Right cardiac atrium (tissue), 5 donors: ENCODE results near the gene KCNC3. TPM values are rescaled to one million over a fixed set of nuclear protein-coding genes. Genes with fewer than 3 reads are reported as not detected.

Experiments
- ATAC-seq, 2 donors: fragments of 200-7000 bp; cut with Tn5 transposase; one replicate each; pipeline versions ENCODE4 v1.8.0 to v1.9.1; 2020; ENCODE audit warnings: moderate library complexity in 2 of 2, mild to moderate bottlenecking in 1 of 2
- DNase-seq, 3 donors: peaks; one replicate each; pipeline ENCODE4 v3.0.0-alpha.2; 2020
- H3K27ac ChIP-seq: one replicate; pipeline ENCODE4 v1.5.1; 2013; ENCODE audit warnings: mild to moderate bottlenecking, low read length, control low read depth, moderate library complexity
- H3K27me3 ChIP-seq: one replicate; pipeline ENCODE4 v1.6.1; 2013; ENCODE audit not compliant: control insufficient read depth, insufficient read depth
- H3K4me1 ChIP-seq: one replicate; pipeline ENCODE4 v1.6.1; 2013; ENCODE audit warnings: low read length; ENCODE audit not compliant: control insufficient read depth, insufficient read depth
- H3K4me3 ChIP-seq: one replicate; pipeline ENCODE4 v1.5.1; 2013; ENCODE audit warnings: low read length, control low read depth
- H3K9me3 ChIP-seq: one replicate; pipeline ENCODE4 v1.6.1; 2013; ENCODE audit warnings: low read length; ENCODE audit not compliant: control insufficient read depth
- WGBS: extraction: QIAGEN DNeasy Blood & Tissue Kit; methylation state at CpG from one replicate; pipeline ENCODE4 v1.1.7; 2013; 5-methylcytosine and 5-hydroxymethylcytosine counted together
- intact Hi-C, 4 donors: fragments of 100-400 bp; cut with DNase I; formaldehyde crosslinking; loops; one replicate each; pipeline versions ENCODE4 v1.11.0 to v1.14.0; 2022 to 2023
- long read RNA-seq, 4 donors: library from polyadenylated mRNA; unstranded; transcript quantifications; one replicate each; pipeline ENCODE4 v2.0.0, GENCODE V29; 2020 to 2021
- polyA plus RNA-seq: library from polyadenylated mRNA; stranded (reverse); fragments of 200-250 nt; gene quantifications from one replicate; pipeline ENCODE4 v1.2.3, GENCODE V29; 2013
- total RNA-seq, 4 donors: library from RNA; stranded (reverse); fragmentation: NEBNext Ultra II Directional; extraction: Animal tissue kit (Norgen Biotek cat#: 25700); gene quantifications; one replicate each; pipeline ENCODE4 v1.2.1, GENCODE V29; 2021
- donor health status: healthy with polysubstance abuse.
- donor health status: DM: no; HTN: yes; CAD: no.
- donor health status: DM: no; HTN: no; CAD: no.
- donor health status: DM: no; HTN: yes; CAD: no; lungs with severe emphysema.
- donor health status: DM: yes; HTN: yes; CAD: no.

Gene KCNC3
- 1 to 10 TPM; 3.0 to 6.1 (median 4.9) TPM for total RNA-seq
- 3.3 TPM for polyA plus RNA-seq
- long read RNA-seq, donor 1, partial matches to known transcripts: 0 of 1 reads
- long read RNA-seq, donor 1, other reads (novel, unspliced or antisense): 1 of 1 reads
- long read RNA-seq, donor 2, partial matches to known transcripts: 0 of 1 reads
- long read RNA-seq, donor 2, other reads (novel, unspliced or antisense): 1 of 1 reads
- long read RNA-seq, donor 3: 0 reads
- long read RNA-seq, donor 4, partial matches to known transcripts: 0 of 1 reads
- long read RNA-seq, donor 4, other reads (novel, unspliced or antisense): 1 of 1 reads

DNA sequence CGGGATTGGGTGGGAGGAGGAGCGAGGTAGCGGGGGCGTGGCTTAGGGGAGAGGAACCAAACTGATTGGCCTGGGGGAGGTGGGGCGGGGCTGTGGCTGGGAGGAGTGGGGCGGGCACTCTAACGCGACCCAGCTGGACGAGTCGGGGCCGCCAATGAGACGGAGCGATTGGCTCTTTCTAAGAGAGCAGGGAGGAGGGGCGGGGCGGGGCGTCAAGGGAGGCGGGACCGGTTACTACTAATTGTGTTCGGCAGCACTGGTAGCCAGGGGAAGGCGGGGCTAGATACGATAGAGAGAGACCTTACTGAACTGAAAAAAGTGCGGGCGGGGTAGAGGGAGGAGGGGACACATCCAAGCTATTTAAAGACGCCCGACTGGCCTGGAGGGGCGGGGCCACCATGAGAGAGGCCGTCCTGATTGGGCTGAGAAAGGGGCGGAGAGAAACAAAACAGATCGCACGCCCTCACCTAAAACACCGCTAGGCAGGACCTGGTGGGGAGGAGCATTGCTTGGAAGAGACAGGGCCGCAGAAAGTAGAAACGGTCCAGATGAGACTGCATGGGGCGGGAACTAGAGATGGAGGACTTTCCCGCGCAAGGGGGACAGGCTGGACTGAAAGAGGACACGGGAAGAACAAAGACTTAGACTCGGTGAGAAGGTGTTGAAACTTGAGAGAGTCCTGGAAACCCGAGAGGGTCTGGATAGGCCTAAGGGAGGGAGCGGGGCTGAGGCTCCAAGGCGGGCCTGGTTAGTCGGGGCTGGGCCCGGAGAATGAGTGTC is at the start of gene KCNC3:
KCNC3 (minus strand) TSS at position 232 of the 780 bp plus-strand sequence. CDS start 295 bp downstream, outside the sequence.
- peak within 1 kb of the TSS; percentile 61 for H3K4me3 ChIP-seq
- H3K9me3 ChIP-seq: no peaks in the 10 kb centered on the region
- ATAC-seq (peak; percentile 88 to 90), DNase-seq (peak; percentile 99 to 100 (median 100))
- peak within 1 kb of the TSS; percentile 53 for H3K27ac ChIP-seq
- intact Hi-C loops: no loop called here
- 1% methylated on average over 43 of the region's 43 CpGs for WGBS
- no peaks in the 10 kb centered on the region for H3K27me3 ChIP-seq
- peaks cover 3% of the 10 kb centered on the region for H3K4me1 ChIP-seq

DNA sequence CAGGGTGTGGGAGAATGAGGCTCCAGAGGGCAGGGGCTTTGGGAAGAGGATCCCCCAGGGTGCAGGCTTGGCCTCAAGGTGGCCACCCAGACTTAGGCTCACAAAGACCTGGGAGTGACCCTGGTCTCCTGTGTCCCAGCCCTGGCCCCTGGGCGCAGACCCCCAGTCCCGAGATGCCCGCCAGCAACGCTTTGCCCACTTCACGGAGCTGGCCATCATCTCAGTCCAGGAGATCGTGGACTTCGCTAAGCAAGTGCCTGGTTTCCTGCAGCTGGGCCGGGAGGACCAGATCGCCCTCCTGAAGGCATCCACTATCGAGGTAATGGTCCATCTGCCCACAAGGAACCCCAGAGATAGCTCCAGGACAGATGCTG is 49.7 kb upstream of the KCNC3 start:
- DNase-seq (no peak), ATAC-seq (no peak)
- intact Hi-C loops: no loop called here
- no peak overlapping the region for H3K27ac ChIP-seq
- no peaks in the 10 kb centered on the region for H3K27me3 ChIP-seq
- no peak overlapping the region for H3K4me3 ChIP-seq
- no peaks in the 10 kb centered on the region for H3K9me3 ChIP-seq
- no peaks in the 10 kb centered on the region for H3K4me1 ChIP-seq
- WGBS: 92% methylated on average over 10 of the region's 10 CpGs

DNA sequence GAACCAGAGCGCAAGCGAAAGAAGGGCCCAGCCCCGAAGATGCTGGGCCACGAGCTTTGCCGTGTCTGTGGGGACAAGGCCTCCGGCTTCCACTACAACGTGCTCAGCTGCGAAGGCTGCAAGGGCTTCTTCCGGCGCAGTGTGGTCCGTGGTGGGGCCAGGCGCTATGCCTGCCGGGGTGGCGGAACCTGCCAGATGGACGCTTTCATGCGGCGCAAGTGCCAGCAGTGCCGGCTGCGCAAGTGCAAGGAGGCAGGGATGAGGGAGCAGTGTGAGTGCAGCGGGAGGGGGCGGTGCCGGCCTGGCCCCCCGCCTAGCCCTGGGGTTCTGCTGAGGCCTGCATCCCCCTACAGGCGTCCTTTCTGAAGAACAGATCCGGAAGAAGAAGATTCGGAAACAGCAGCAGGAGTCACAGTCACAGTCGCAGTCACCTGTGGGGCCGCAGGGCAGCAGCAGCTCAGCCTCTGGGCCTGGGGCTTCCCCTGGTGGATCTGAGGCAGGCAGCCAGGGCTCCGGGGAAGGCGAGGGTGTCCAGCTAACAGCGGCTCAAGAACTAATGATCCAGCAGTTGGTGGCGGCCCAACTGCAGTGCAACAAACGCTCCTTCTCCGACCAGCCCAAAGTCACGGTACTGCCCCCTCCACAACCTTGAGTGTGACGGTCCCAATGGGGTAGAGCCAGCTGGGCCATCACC is 49.1 kb upstream of the KCNC3 start:
- no peaks in the 10 kb centered on the region for H3K4me1 ChIP-seq
- intact Hi-C loops: no loop called here
- ATAC-seq (no peak), DNase-seq (peak in 2 of 3 donors; percentile 60 to 67)
- H3K27ac ChIP-seq: no peak overlapping the region
- 95% methylated on average over 36 of the region's 36 CpGs for WGBS
- no peaks in the 10 kb centered on the region for H3K27me3 ChIP-seq
- H3K9me3 ChIP-seq: no peaks in the 10 kb centered on the region
- no peak overlapping the region for H3K4me3 ChIP-seq

DNA sequence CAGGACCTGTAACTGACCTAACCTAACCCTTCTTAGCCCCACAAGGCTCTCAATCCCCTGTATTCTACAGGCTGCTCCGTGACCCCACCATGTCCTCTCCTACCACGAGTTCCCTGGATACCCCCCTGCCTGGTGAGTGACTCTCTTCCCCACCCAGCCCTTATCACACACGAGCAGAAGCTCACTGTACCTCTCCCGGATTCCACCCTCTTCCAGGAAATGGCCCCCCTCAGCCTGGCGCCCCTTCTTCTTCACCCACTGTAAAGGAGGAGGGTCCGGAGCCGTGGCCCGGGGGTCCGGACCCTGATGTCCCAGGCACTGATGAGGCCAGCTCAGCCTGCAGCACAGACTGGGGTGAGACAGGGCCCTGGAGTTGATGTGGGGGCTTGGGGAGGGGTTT is 48.3 kb upstream of the KCNC3 start:
- no peak for ATAC-seq
- Histone ChIP-seq H3K9me3 (no peaks in the 10 kb centered on the region), H3K4me1 (no peaks in the 10 kb centered on the region), H3K27me3 (no peaks in the 10 kb centered on the region), H3K4me3 (no peak overlapping the region), H3K27ac (no peak overlapping the region)
- intact Hi-C loops: no loop called here
- WGBS: 67% methylated on average over 9 of the region's 9 CpGs
- DNase-seq: no peak

GRCh38 chr19:50377051-50377461 is 47.9 kb upstream of the KCNC3 start:
- DNase-seq: peak in 2 of 3 donors; percentile 72 to 82
- intact Hi-C loops: no loop called here

DNA sequence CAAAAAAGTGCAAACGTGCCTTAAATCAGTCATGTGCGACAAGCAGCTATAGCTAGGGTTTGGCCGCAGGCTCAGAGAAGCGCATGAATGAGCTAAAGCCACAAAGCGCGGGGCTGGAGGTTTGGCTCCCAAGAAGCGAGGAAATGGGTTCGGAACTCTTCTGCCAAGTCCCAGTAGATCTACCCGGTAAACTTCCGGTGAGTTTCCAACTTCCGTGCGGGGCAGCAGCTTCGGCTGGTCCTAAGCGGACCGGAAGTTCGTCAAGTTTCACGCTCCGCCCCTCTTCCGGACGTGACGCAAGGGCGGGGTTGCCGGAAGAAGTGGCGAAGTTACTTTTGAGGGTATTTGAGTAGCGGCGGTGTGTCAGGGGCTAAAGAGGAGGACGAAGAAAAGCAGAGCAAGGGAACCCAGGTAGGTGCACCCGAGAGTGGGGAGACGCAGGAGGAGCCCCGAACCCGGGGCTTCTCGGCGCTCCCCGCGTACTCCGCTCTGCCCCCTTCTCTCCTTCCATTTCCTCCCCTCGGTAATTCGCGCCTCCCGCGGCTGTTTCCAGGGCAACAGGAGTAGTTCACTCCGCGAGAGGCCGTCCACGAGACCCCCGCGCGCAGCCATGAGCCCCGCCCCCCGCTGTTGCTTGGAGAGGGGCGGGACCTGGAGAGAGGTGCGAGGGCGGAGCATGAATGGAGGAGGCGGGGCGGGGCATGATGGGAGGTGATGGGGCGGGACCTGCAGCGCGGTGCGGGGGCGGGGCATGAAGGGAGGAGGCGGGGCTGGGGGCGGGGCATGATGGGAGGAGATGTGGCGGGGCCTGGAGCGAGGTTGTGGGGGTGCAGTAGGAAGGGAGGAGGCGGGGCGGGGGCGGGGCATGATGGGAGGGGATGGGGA is 47.2 kb upstream of the KCNC3 start, which contains the start of gene NR1H2:
NR1H2 (plus strand) TSS at position 292 of the 885 bp plus-strand sequence. CDS start 1,149 bp downstream, outside the sequence.
- peak; percentile 95 to 97 (median 97) for DNase-seq
- H3K9me3 ChIP-seq: no peaks in the 10 kb centered on the region

More at GRCh38 chr19:50377051-50377461, 47.9 kb upstream of the KCNC3 start:
- Histone ChIP-seq H3K9me3 (no peaks in the 10 kb centered on the region), H3K4me3 (peak overlapping the region; percentile 93), H3K27me3 (no peaks in the 10 kb centered on the region), H3K27ac (no peak overlapping the region), H3K4me1 (no peaks in the 10 kb centered on the region)
- ATAC-seq: peak in 1 of 2 donors; percentile 1
- WGBS: 49% methylated on average over 7 of the region's 7 CpGs

GRCh38 chr19:50371914-50372475 is 42.8 kb upstream of the KCNC3 start:
- intact Hi-C loops: no loop called here

More for the DNA sequence above, 47.2 kb upstream of the KCNC3 start, which contains the start of gene NR1H2:
- H3K4me3 ChIP-seq: peak within 1 kb of the TSS; percentile 93
- no peaks in the 10 kb centered on the region for H3K4me1 ChIP-seq
- H3K27me3 ChIP-seq: no peaks in the 10 kb centered on the region
- intact Hi-C loops: no loop called here
- H3K27ac ChIP-seq: peak within 1 kb of the TSS; percentile 99
- ATAC-seq: peak; percentile 94 to 95
- WGBS: 2% methylated on average over 67 of the region's 67 CpGs

DNA sequence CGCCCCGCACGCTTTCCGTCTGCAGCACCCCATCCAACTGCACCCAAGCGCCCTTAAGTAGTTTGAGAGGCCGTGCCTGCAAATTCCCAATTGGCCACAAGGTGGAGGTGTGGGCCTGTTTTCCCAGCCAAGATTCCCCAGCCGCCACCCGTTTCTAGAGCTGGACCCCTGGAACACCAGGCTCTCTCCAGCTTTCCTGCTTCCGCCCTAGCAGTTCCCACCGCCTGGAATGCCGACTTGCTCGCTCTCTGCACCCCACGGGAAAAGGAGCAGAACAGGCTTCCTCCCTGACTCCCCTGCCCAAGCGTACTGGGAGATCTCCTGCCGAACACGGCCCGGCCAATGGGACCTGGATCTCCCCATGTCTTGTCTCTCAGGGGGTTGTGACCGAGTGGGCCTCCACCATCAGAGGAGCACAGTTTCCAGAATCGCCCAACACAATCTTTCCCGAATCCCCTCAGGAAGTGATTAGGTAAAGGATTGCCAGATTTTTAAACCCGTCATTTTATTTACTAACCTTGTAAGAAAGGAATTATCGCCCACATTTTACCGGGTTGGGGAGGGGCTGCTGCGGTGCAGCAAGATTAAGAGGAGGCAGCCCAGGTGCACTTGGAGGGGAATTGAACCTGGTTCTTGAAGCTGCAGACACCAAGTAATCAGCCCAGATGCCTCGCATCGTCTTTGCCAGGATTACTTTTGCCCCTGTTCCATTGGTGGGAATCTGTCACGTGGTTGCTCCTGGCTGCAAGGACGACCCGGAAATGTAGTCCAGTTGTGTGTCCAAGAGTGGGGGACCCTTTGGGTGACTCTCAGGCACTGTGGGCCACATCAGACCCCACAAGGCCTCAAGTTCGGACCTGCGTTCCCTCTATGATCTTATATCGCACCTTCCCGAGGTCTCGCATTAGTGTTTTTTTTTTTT is 39.7 kb upstream of the KCNC3 start:
- H3K27me3 ChIP-seq: no peaks in the 10 kb centered on the region
- H3K9me3 ChIP-seq: no peaks in the 10 kb centered on the region
- H3K4me1 ChIP-seq: no peaks in the 10 kb centered on the region
- intact Hi-C loops: loop anchor here (5.0 to 10.0 kb wide), 4 partner anchors 43 to 416 kb away; no protein-coding TSS in a partner anchor
- WGBS: 6% methylated on average over 34 of the region's 34 CpGs
- DNase-seq: peak; percentile 79 to 93 (median 90)
- H3K27ac ChIP-seq: peak overlapping the region; percentile 91
- H3K4me3 ChIP-seq: peak overlapping the region; percentile 78
- peak; percentile 94 to 96 for ATAC-seq

More at GRCh38 chr19:50371914-50372475, 42.8 kb upstream of the KCNC3 start:
- H3K27ac ChIP-seq: no peak overlapping the region
- ATAC-seq (no peak), DNase-seq (no peak)
- no peaks in the 10 kb centered on the region for H3K4me1 ChIP-seq
- WGBS: 81% methylated on average over 10 of the region's 10 CpGs
- H3K4me3 ChIP-seq: no peak overlapping the region
- no peaks in the 10 kb centered on the region for H3K9me3 ChIP-seq
- H3K27me3 ChIP-seq: no peaks in the 10 kb centered on the region
